Endothelial cell of umbilical vein (primary cell): ENCODE measurements around the gene ANKMY1. TPM values are rescaled to one million over a fixed set of nuclear protein-coding genes. Genes with fewer than 3 reads are reported as not detected.

Source experiments
- BruUV-seq: library from RNA; stranded (reverse); fragments of 400-500 nt; replicated peaks from 2 replicates; lab custom pipeline; 2021; lab: Mats Ljungman, UMichigan
- CTCF ChIA-PET: fragments of 300-600, 350-600 bp; sonication (Branson Sonifier 250); formaldehyde crosslinking; loops from one replicate; lab custom pipeline; 2021; ENCODE audit warnings: antibody characterized with exemption, inconsistent platforms; lab: Charles Lee
- POLR2A ChIA-PET: fragments of 300-600, 350-600 bp; sonication (Branson Sonifier 250); formaldehyde crosslinking; loops from one replicate; lab custom pipeline; 2021; ENCODE audit warnings: antibody characterized with exemption, inconsistent platforms; lab: Charles Lee
- DNase-seq: peaks from one replicate; pipeline ENCODE4 v3.0.0-alpha.2; 2011; ENCODE audit warnings: low read depth, low spot score
- FAIRE-seq: peaks from 2 replicates; lab custom pipeline; 2011; peaks lifted over from hg19 to GRCh38; lab: Jason Lieb, UNC
- H2AFZ ChIP-seq: 2 replicates; pipeline ENCODE4 v1.6.0; 2012; ENCODE audit warnings: low read depth, low read length, control low read depth, inconsistent platforms
- H3K27ac ChIP-seq: 2 replicates; pipeline ENCODE4 v1.5.1; 2011; ENCODE audit warnings: low read depth, mild to moderate bottlenecking, control low read depth, low read length, moderate library complexity; ENCODE audit not compliant: insufficient read depth
- H3K27me3 ChIP-seq, 2 experiments: 2 replicates each; pipeline versions ENCODE4 v1.6.0 to v1.6.1; 2011; ENCODE audit warnings: low read length in 2 of 2, mixed read lengths in 1 of 2; ENCODE audit not compliant: control insufficient read depth in 2 of 2, insufficient read depth in 2 of 2
- H3K36me3 ChIP-seq, 2 experiments: 2 replicates in 1 of 2; 3 replicates in 1 of 2; pipeline ENCODE4 v1.5.1; 2011; ENCODE audit warnings: low read length in 2 of 2, mild to moderate bottlenecking in 1 of 2, moderate library complexity in 1 of 2; ENCODE audit not compliant: control insufficient read depth in 2 of 2, insufficient read depth in 2 of 2; ENCODE audit errors: extremely low read depth in 1 of 2
- H3K4me1 ChIP-seq: 3 replicates; pipeline ENCODE4 v1.5.1; 2011; ENCODE audit warnings: mild to moderate bottlenecking, low read length; ENCODE audit not compliant: control insufficient read depth, insufficient read depth; ENCODE audit errors: extremely low read depth
- H3K4me2 ChIP-seq: 2 replicates; pipeline ENCODE4 v1.6.1; 2011; ENCODE audit warnings: low read length, control low read depth, mixed read lengths; ENCODE audit not compliant: insufficient read depth
- H3K4me3 ChIP-seq, 3 experiments: fragments of 200-600 bp in 1 of 3; sonication (generic), shearing (Covaris generic) in 1 of 3; replicated peaks in 1 of 3; 2 replicates each; pipeline ENCODE4 v1.5.1; 2011 to 2016; ENCODE audit warnings: control low read depth in 3 of 3, low read length in 3 of 3, mild to moderate bottlenecking in 2 of 3, inconsistent platforms in 1 of 3, low read depth in 1 of 3, moderate library complexity in 1 of 3; ENCODE audit not compliant: insufficient read depth in 1 of 3
- H3K79me2 ChIP-seq: 2 replicates; pipeline ENCODE4 v1.6.0; 2012; ENCODE audit warnings: low read length, inconsistent platforms; ENCODE audit not compliant: control insufficient read depth, insufficient read depth
- H3K9ac ChIP-seq: replicated peaks from 2 replicates; pipeline ENCODE3; 2011; ENCODE audit warnings: low read length, control low read depth; ENCODE audit not compliant: insufficient read depth; ENCODE audit errors: extremely low read depth
- H3K9me1 ChIP-seq: replicated peaks from 3 replicates; pipeline ENCODE4 v1.6.0; 2011; ENCODE audit warnings: mild to moderate bottlenecking, low read length; ENCODE audit not compliant: control insufficient read depth, insufficient read depth; ENCODE audit errors: extremely low read depth
- H3K9me3 ChIP-seq: replicated peaks from 2 replicates; pipeline ENCODE4 v1.5.1; 2012; ENCODE audit warnings: low read length, inconsistent platforms; ENCODE audit not compliant: control insufficient read depth, insufficient read depth
- H4K20me1 ChIP-seq: replicated peaks from 2 replicates; pipeline ENCODE3; 2011; ENCODE audit warnings: mild to moderate bottlenecking, low read length; ENCODE audit not compliant: control insufficient read depth, insufficient read depth; ENCODE audit errors: extremely low read depth
- MAX ChIP-seq: IDR thresholded peaks from 2 replicates; pipeline ENCODE4 v1.6.1; 2011; ENCODE audit not compliant: insufficient read depth, insufficient read length
- POLR2AphosphoS5 ChIP-seq: IDR thresholded peaks from 2 replicates; pipeline ENCODE4 v1.6.1; 2012; ENCODE audit warnings: low read depth, mild to moderate bottlenecking, control low read depth, low read length, moderate library complexity; ENCODE audit not compliant: insufficient read depth
- dilution Hi-C: fragments of 300-500 bp; cut with MboI; formaldehyde crosslinking; loops from one replicate; pipeline ENCODE4 v1.15.0; 2019; ENCODE audit warnings: low sequenced_read_pairs; ENCODE audit not compliant: extremely low pct_ligation_motif_present
- intact Hi-C: fragments of 100-400 bp; cut with micrococcal nuclease; formaldehyde crosslinking; loops from one replicate; pipeline ENCODE4 v1.10.0; 2022
- polyA plus RNA-seq, 4 experiments: library from polyadenylated mRNA; depleted of rRNA in 3 of 4; stranded (reverse) in 3 of 4; unstranded in 1 of 4; fragments of >200 nt; gene quantifications; 2 replicates each; pipeline versions ENCODE4 v1.2.1 to v1.2.3, GENCODE V29; 2011 to 2012; ENCODE audit warnings: missing spikeins in 1 of 4
- total RNA-seq: library from RNA; stranded (reverse); gene quantifications from 2 replicates; pipeline ENCODE4 v1.2.3, GENCODE V29; 2021
- TF ChIP-seq, protein P1 (sequence below), 2 donors: IDR thresholded peaks; 1 replicate in 1 of 2; 2 replicates in 1 of 2; pipeline ENCODE4 v1.5.1; 2011; ENCODE audit warnings: low read length in 2 of 2, mild to moderate bottlenecking in 2 of 2, moderate library complexity in 2 of 2, control low read depth in 1 of 2, inconsistent platforms in 1 of 2, low read depth in 1 of 2; ENCODE audit not compliant: insufficient read depth in 1 of 2; ENCODE audit errors: extremely low read depth in 1 of 2

The ANKMY1 gene
- total and polyA plus RNA-seq, 2 donors (not counting 3 experiments of a cell fraction or from before 2014, with no cell fraction given): 9.0 to 16.0 TPM

DNA sequence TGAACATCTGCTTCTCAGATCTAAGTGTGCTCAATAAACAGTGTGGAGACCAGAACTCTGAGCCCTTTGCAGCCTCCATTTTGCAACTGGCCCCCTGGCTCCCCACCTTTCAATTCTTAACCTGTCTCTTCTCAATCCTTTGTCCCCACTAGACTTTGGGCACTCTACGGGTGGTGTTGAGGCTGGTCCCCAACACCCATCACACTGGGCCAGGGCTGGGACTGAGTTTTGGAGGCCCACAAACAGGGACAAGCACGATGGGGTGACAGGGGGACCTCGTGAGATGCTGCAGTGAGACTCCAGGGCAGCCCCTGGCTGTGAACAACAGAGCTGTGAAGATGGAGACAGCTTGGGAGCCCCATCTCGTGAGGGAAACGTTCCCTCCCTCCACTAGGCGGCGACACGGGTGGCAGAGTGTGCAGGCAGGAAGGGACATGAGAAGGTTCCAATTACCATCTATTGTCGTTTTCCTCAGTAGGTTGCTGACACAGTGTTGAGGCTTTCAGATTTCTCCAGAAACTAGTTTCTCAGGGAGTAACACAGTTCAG is 1.2 kb downstream of the ANKMY1 start:
- FAIRE-seq: peak; percentile 85
- intact Hi-C loops (no loop called here), dilution Hi-C loops (no loop called here)
- Histone ChIP-seq H3K4me1 (peaks cover 26% of the 10 kb centered on the region), H3K36me3 (peaks cover 0 to 2% of the 10 kb centered on the region in 2 experiments), H3K27me3 (no peaks in the 10 kb centered on the region), H2AFZ (no peak overlapping the region), H3K27ac (no peak overlapping the region), H4K20me1 (no peaks in the 10 kb centered on the region), H3K9me1 (no peaks in the 10 kb centered on the region), H3K9ac (no peak overlapping the region), H3K4me3 (no peak overlapping the region), H3K79me2 (peaks cover 13% of the 10 kb centered on the region), H3K4me2 (peak overlapping the region; percentile 63), H3K9me3 (no peaks in the 10 kb centered on the region)
- peak; percentile 32 for DNase-seq
- BruUV-seq: no TSS peak
- ChIA-PET POLR2A (no interaction called here), CTCF (interaction anchor here (0.5 to 4.3 kb wide), 6 partner anchors 10 to 319 kb away, joined by 3 to 22 read pairs (median 6); partner anchors contain the start of gene CAPN10)
- TF ChIP-seq, protein P1, sequence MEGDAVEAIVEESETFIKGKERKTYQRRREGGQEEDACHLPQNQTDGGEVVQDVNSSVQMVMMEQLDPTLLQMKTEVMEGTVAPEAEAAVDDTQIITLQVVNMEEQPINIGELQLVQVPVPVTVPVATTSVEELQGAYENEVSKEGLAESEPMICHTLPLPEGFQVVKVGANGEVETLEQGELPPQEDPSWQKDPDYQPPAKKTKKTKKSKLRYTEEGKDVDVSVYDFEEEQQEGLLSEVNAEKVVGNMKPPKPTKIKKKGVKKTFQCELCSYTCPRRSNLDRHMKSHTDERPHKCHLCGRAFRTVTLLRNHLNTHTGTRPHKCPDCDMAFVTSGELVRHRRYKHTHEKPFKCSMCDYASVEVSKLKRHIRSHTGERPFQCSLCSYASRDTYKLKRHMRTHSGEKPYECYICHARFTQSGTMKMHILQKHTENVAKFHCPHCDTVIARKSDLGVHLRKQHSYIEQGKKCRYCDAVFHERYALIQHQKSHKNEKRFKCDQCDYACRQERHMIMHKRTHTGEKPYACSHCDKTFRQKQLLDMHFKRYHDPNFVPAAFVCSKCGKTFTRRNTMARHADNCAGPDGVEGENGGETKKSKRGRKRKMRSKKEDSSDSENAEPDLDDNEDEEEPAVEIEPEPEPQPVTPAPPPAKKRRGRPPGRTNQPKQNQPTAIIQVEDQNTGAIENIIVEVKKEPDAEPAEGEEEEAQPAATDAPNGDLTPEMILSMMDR (IDR thresholded peaks at IDR 0.05; ENCODE audit: extremely low read depth in 1 of 2, insufficient read depth in 1 of 2, low read depth in 1 of 2, low read length in 2 of 2): peak; percentile 56 to 57
- no peak for TF ChIP-seq MAX
- TF ChIP-seq POLR2AphosphoS5: no peak
